GM23248 (cell line): ENCODE measurements around the gene MCTP2. TPM values are rescaled to one million over a fixed set of nuclear protein-coding genes. Genes with fewer than 3 reads are reported as not detected.

ENCODE experiments used
- DNase-seq: peaks from one replicate; pipeline ENCODE4 v3.0.0-alpha.2; 2015
- H2AFZ ChIP-seq: fragments of 200-600 bp; sonication (generic); 2 replicates; pipeline ENCODE4 v1.6.1; 2016; ENCODE audit warnings: antibody characterized with exemption
- H3F3A ChIP-seq: fragments of 200-600 bp; sonication (generic); 2 replicates; pipeline ENCODE4 v1.6.1; 2016; ENCODE audit warnings: mild to moderate bottlenecking, antibody characterized with exemption, mixed run types; ENCODE audit not compliant: insufficient read depth
- H3K27ac ChIP-seq: fragments of 200-600 bp; sonication (generic); 2 replicates; pipeline ENCODE4 v1.5.1; 2016; ENCODE audit warnings: mild to moderate bottlenecking
- H3K27me3 ChIP-seq: fragments of 200-600 bp; sonication (generic); replicated peaks from 2 replicates; pipeline ENCODE4 v1.6.1; 2016; ENCODE audit warnings: mild to moderate bottlenecking; ENCODE audit not compliant: insufficient read depth
- H3K36me3 ChIP-seq: fragments of 200-600 bp; sonication (generic); 2 replicates; pipeline ENCODE4 v1.6.1; 2016; ENCODE audit warnings: low read depth, mild to moderate bottlenecking
- H3K4me1 ChIP-seq: fragments of 200-600 bp; sonication (generic); 2 replicates; pipeline ENCODE4 v1.6.1; 2016; ENCODE audit warnings: mild to moderate bottlenecking; ENCODE audit not compliant: insufficient read depth
- H3K4me2 ChIP-seq: fragments of 200-600 bp; sonication (generic); one replicate; pipeline ENCODE4 v1.6.1; 2016; ENCODE audit warnings: mild to moderate bottlenecking; ENCODE audit not compliant: unreplicated experiment
- H3K4me3 ChIP-seq: fragments of 200-600 bp; sonication (generic); 2 replicates; pipeline ENCODE4 v1.5.1; 2016; ENCODE audit warnings: mild to moderate bottlenecking
- H3K79me2 ChIP-seq: fragments of 200-600 bp; sonication (generic); 2 replicates; pipeline ENCODE4 v1.6.1; 2016; ENCODE audit warnings: mild to moderate bottlenecking; ENCODE audit not compliant: insufficient read depth
- H3K9ac ChIP-seq: fragments of 200-600 bp; sonication (generic); 2 replicates; pipeline ENCODE4 v1.6.1; 2016; ENCODE audit warnings: mild to moderate bottlenecking
- H3K9me2 ChIP-seq: fragments of 200-600 bp; sonication (generic); 2 replicates; pipeline ENCODE4 v1.6.1; 2016; ENCODE audit warnings: mixed run types, mild to moderate bottlenecking, moderate library complexity; ENCODE audit not compliant: insufficient read depth
- H3K9me3 ChIP-seq: fragments of 200-600 bp; sonication (generic); one replicate; pipeline ENCODE4 v1.6.1; 2017; ENCODE audit warnings: low read depth
- H4K20me1 ChIP-seq: fragments of 200-600 bp; sonication (generic); 2 replicates; pipeline ENCODE4 v1.6.0; 2016; ENCODE audit not compliant: insufficient read depth
- EZH2 ChIP-seq: fragments of 200-600 bp; sonication (generic); IDR thresholded peaks from 2 replicates; pipeline ENCODE4 v1.6.1; 2018; ENCODE audit warnings: antibody characterized with exemption, mild to moderate bottlenecking; ENCODE audit not compliant: insufficient read depth, poor library complexity, severe bottlenecking
- EZH2phosphoT487 ChIP-seq: fragments of 200-600 bp; sonication (generic); IDR thresholded peaks from 2 replicates; pipeline ENCODE4 v1.6.1; 2018; ENCODE audit warnings: antibody characterized with exemption, moderate library complexity, mild to moderate bottlenecking, low read depth; ENCODE audit not compliant: insufficient read depth
- WGBS, 2 experiments: methylation state at CpG; one replicate each; pipeline ENCODE4 v1.1.6; 2015 to 2017; ENCODE audit warnings: low lambda C conversion rate in 2 of 2, low coverage in 1 of 2; ENCODE audit errors: missing lambda C conversion rate in 2 of 2; 5-methylcytosine and 5-hydroxymethylcytosine counted together
- in situ Hi-C: fragments of 300-500 bp; cut with MboI; formaldehyde crosslinking; loops from 2 replicates; pipeline ENCODE4 v1.15.0; 2020
- polyA plus RNA-seq: library from polyadenylated mRNA; unstranded; fragments of >200 nt; fragmentation: Nextera tagmentation; extraction: Ambion mirVana; gene quantifications from 2 replicates; pipeline ENCODE4 v1.2.1, GENCODE V29; 2016
- total RNA-seq: library from RNA; depleted of rRNA; stranded (reverse); fragments of >200 nt; shearing (Covaris generic); gene quantifications from 2 replicates; pipeline ENCODE4 v1.2.3, GENCODE V29; 2014

Gene MCTP2
- total and polyA plus RNA-seq, 2 experiments from 2014 or later = 0.70 to 0.97 TPM

DNA sequence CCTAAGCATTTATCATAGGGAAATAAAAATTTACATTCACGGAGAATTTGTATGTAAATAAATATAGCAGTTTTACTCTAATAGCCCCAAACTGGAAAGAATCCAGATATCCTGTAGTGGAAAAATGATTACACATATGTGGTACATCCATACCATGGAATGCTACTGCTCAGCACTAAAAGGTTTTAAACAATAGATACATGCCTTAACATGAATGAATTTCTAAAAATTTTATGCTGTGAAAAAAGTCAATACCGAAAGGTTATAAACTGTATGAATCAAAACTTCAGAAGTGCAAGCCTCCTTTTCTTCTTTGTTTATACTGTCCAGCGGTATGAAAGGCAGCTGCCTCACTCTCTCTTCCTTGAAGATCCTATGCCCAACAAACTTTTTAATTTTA is 37.5 kb upstream of the MCTP2 start:
- no peak for DNase-seq
- Histone ChIP-seq H3K9ac (no peak overlapping the region), H3K4me1 (no peaks in the 10 kb centered on the region), H3K4me2 (no peak overlapping the region), H3K36me3 (no peaks in the 10 kb centered on the region), H3K27me3 (no peaks in the 10 kb centered on the region), H3F3A (no peaks in the 10 kb centered on the region), H3K79me2 (no peaks in the 10 kb centered on the region), H3K9me2 (no peaks in the 10 kb centered on the region), H4K20me1 (no peaks in the 10 kb centered on the region), H3K4me3 (no peak overlapping the region), H3K9me3 (no peaks in the 10 kb centered on the region), H2AFZ (no peak overlapping the region), H3K27ac (no peak overlapping the region)
- in situ Hi-C loops = no loop called here
- 75 to 83% methylated on average over 3 of the region's 3 CpGs for WGBS, 2 experiments
- no peak for TF ChIP-seq EZH2phosphoT487
- no peak for TF ChIP-seq EZH2

DNA sequence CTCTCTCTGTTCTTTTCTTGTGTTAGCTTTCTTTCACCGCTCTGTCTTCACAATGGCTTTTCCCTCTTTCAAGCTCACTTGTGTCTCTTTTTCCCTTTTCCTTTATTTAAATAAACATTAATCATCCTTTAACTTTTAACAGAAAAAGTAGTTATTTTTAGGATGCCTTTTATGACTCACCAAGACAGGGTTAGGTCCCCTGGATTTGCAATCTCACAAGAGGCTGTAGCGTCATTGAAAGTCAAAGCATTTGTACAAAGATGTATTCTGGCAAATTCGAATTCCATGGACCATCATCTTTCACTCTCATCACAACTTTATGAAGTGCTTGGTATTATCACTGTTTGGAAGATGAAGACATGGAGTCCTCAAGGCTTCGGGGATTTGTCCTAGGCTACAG is 34.8 kb upstream of the MCTP2 start:
- no peak overlapping the region for H2AFZ ChIP-seq
- H3K27ac ChIP-seq = no peak overlapping the region
- no peaks in the 10 kb centered on the region for H3K79me2 ChIP-seq
- H3K4me2 ChIP-seq = no peak overlapping the region
- H3K9ac ChIP-seq = no peak overlapping the region
- no peaks in the 10 kb centered on the region for H4K20me1 ChIP-seq
- H3K36me3 ChIP-seq = no peaks in the 10 kb centered on the region
- no peaks in the 10 kb centered on the region for H3F3A ChIP-seq
- in situ Hi-C loops = no loop called here
- no peak overlapping the region for H3K4me3 ChIP-seq
- H3K9me3 ChIP-seq = no peaks in the 10 kb centered on the region
- TF ChIP-seq EZH2 = no peak
- no peak for TF ChIP-seq EZH2phosphoT487
- H3K9me2 ChIP-seq = no peaks in the 10 kb centered on the region
- no peaks in the 10 kb centered on the region for H3K4me1 ChIP-seq
- no peaks in the 10 kb centered on the region for H3K27me3 ChIP-seq
- 54 to 62% methylated on average over 4 of the region's 4 CpGs for WGBS, 2 experiments
- no peak for DNase-seq

DNA sequence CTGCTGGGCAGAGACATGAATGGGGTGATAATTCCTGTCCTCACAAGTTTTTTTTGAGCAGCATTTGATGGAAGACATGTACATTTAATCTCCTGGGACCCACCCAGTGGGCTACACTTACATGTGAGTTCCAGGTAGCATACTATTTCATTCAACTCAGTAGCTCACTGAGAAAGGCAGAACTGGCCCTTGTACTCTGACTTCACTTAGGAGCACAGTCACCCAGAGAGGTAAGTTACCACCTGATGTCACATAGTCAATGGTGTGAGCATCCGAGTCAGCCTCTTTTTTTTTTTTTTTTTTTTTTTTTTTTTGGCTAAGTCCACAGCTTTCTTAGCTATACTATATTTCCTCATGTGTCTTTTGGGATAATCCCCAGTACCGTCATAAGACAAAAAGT is 32.7 kb upstream of the MCTP2 start:
- Histone ChIP-seq H3K9me2 (no peaks in the 10 kb centered on the region), H3K4me1 (no peaks in the 10 kb centered on the region), H3K9me3 (no peaks in the 10 kb centered on the region), H3K79me2 (no peaks in the 10 kb centered on the region), H3K27me3 (no peaks in the 10 kb centered on the region), H3K9ac (no peak overlapping the region), H3K4me2 (no peak overlapping the region), H3F3A (no peaks in the 10 kb centered on the region), H4K20me1 (no peaks in the 10 kb centered on the region), H3K4me3 (no peak overlapping the region), H2AFZ (no peak overlapping the region), H3K27ac (no peak overlapping the region), H3K36me3 (no peaks in the 10 kb centered on the region)
- DNase-seq = no peak
- WGBS, 2 experiments = 78% methylated on average over 2 of the region's 2 CpGs
- in situ Hi-C loops = no loop called here
- TF ChIP-seq EZH2 (no peak), EZH2phosphoT487 (no peak)

DNA sequence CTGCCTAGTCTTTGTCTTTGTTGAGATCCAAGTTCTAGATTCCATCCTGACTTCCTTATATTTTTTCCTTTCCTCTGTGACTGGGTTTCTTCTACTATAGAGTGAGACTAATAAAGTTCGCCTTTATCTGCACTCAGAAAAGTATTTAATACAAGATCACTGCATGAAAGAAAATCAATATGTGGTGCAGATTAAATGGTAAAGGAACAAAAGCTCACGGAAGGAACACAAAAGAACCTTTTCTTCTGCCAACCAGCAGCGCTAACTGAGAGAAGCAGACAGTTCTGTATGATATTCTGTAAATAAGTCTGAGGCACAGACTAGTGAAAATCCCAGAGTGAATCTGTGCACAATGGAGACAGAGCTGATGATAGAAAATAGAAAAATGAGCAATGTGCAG is 31.6 kb upstream of the MCTP2 start:
- 56 to 64% methylated on average over 3 of the region's 3 CpGs for WGBS, 2 experiments
- in situ Hi-C loops = no loop called here
- no peak for TF ChIP-seq EZH2phosphoT487
- no peak for TF ChIP-seq EZH2
- Histone ChIP-seq H3K9me3 (no peaks in the 10 kb centered on the region), H3K4me3 (no peak overlapping the region), H4K20me1 (no peaks in the 10 kb centered on the region), H3K9me2 (no peaks in the 10 kb centered on the region), H3K4me1 (no peaks in the 10 kb centered on the region), H3K79me2 (no peaks in the 10 kb centered on the region), H3K27ac (no peak overlapping the region), H2AFZ (no peak overlapping the region), H3K36me3 (no peaks in the 10 kb centered on the region), H3K9ac (no peak overlapping the region), H3K4me2 (no peak overlapping the region), H3K27me3 (no peaks in the 10 kb centered on the region), H3F3A (no peaks in the 10 kb centered on the region)
- DNase-seq = no peak

DNA sequence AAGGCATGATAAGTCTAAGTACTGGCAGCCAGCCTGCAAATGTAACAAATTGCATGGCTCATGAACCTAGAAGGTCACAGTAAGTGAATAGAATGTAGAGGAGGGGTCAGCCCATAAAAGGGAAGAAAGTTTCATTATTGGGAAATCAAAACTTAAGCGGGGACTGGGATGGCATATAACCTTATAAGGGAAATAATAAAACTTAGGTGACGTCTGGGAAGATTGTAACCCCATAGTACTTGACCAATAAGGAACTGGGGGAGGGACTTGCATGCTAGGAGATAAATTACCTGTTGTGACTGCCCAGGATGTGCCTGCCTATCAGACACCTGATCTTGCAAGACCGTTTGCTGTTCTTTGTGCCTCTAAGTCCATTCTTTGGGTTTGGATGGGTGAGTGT is 28.1 kb upstream of the MCTP2 start:
- H3K9me2 ChIP-seq = no peaks in the 10 kb centered on the region
- WGBS, 2 experiments = 21 to 29% methylated on average over 3 of the region's 3 CpGs
- H3K36me3 ChIP-seq = no peaks in the 10 kb centered on the region
- H3K79me2 ChIP-seq = no peaks in the 10 kb centered on the region
- DNase-seq = no peak
- H3K9ac ChIP-seq = no peak overlapping the region
- no peaks in the 10 kb centered on the region for H4K20me1 ChIP-seq
- H3K4me2 ChIP-seq = no peak overlapping the region
- no peaks in the 10 kb centered on the region for H3K27me3 ChIP-seq
- H3F3A ChIP-seq = no peaks in the 10 kb centered on the region
- H2AFZ ChIP-seq = no peak overlapping the region
- H3K27ac ChIP-seq = no peak overlapping the region
- TF ChIP-seq EZH2 = no peak
- no peak for TF ChIP-seq EZH2phosphoT487
- in situ Hi-C loops = no loop called here
- H3K4me3 ChIP-seq = no peak overlapping the region
- no peaks in the 10 kb centered on the region for H3K9me3 ChIP-seq
- H3K4me1 ChIP-seq = no peaks in the 10 kb centered on the region
